ENCODE results near the gene ATG16L1.

ATG16L1 gene

GRCh38 chr2:233287871-233288270, 36.4 kb downstream of the ATG16L1 start:
- in situ Hi-C loops (cut with MboI; ENCODE audit: low sequenced_read_pairs, unreplicated experiment): loop anchor here (25.0 kb wide), 1 partner anchor 424 kb away; the partner anchor contains the start of genes UGT1A4 and UGT1A5
- no peak for TF ChIP-seq CTCF (IDR thresholded peaks at IDR 0.05; ENCODE audit: borderline replicate concordance, control extremely low read depth, extremely low read depth, insufficient read depth, missing control alignments)
- DNase-seq (ENCODE audit: low spot score): no peak

- in situ Hi-C loops (cut with MboI; ENCODE audit: low sequenced_read_pairs, unreplicated experiment): loop anchor here (25.0 kb wide), 1 partner anchor 424 kb away; the partner anchor contains the start of genes UGT1A4 and UGT1A5
- no peak for DNase-seq (ENCODE audit: low spot score)
- no peak for TF ChIP-seq CTCF (IDR thresholded peaks at IDR 0.05; ENCODE audit: borderline replicate concordance, control extremely low read depth, extremely low read depth, insufficient read depth, missing control alignments)
Observed at GRCh38 chr2:233288663-233289062, 37.2 kb downstream of the ATG16L1 start.

- no peak for DNase-seq (ENCODE audit: low spot score)
- TF ChIP-seq CTCF (IDR thresholded peaks at IDR 0.05; ENCODE audit: borderline replicate concordance, control extremely low read depth, extremely low read depth, insufficient read depth, missing control alignments): no peak
- in situ Hi-C loops (cut with MboI; ENCODE audit: low sequenced_read_pairs, unreplicated experiment): loop anchor here (25.0 kb wide), 1 partner anchor 423 kb away; the partner anchor contains the start of genes UGT1A4 and UGT1A5
Observed at GRCh38 chr2:233289648-233290047, 38.2 kb downstream of the ATG16L1 start.

- DNase-seq (ENCODE audit: low spot score): no peak
- no peak for TF ChIP-seq CTCF (IDR thresholded peaks at IDR 0.05; ENCODE audit: borderline replicate concordance, control extremely low read depth, extremely low read depth, insufficient read depth, missing control alignments)
- in situ Hi-C loops (cut with MboI; ENCODE audit: low sequenced_read_pairs, unreplicated experiment): loop anchor here (25.0 kb wide), 1 partner anchor 422 kb away; the partner anchor contains the start of genes UGT1A4 and UGT1A5
Observed at GRCh38 chr2:233290051-233290845, 38.8 kb downstream of the ATG16L1 start.

GRCh38 chr2:233295891-233296290, 44.4 kb downstream of the ATG16L1 start:
- DNase-seq (ENCODE audit: low spot score): no peak
- no peak for TF ChIP-seq CTCF (IDR thresholded peaks at IDR 0.05; ENCODE audit: borderline replicate concordance, control extremely low read depth, extremely low read depth, insufficient read depth, missing control alignments)
- in situ Hi-C loops (cut with MboI; ENCODE audit: low sequenced_read_pairs, unreplicated experiment): loop anchor here (25.0 kb wide), 1 partner anchor 416 kb away; the partner anchor contains the start of genes UGT1A4 and UGT1A5

DNA sequence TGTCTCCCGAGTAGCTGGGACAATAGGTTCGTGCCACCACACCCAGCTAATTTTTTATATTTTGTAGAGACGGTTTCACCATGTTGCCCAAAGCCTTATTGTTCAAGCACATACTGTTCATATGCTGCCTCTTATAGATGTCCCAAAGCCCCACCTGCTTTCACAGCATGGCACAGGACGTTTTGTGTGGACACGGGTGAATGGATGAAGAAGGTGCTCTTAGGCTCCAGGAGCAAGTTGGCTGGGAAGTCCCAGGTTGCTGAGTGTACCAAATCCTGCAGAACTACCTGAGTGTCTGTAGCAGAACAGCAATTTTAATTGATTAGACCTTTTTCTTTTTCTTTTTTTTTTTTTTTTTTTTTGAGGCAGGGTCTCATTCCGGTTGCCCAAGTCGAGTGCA, 45.6 kb downstream of the ATG16L1 start:
- peak; percentile 20 for DNase-seq (ENCODE audit: low spot score)
- in situ Hi-C loops (cut with MboI; ENCODE audit: low sequenced_read_pairs, unreplicated experiment): loop anchor here (25.0 kb wide), 1 partner anchor 415 kb away; the partner anchor contains the start of genes UGT1A4 and UGT1A5
- no peak for TF ChIP-seq CTCF (IDR thresholded peaks at IDR 0.05; ENCODE audit: borderline replicate concordance, control extremely low read depth, extremely low read depth, insufficient read depth, missing control alignments)
